ENCODE results near the gene SAMD15.
A peak's percentile ranks its signal among the peaks of the same experiment; 100 is the strongest.
"Not testable (repeated sequence)": the region's sequence is repeated elsewhere in the genome, so short reads cannot be mapped to it uniquely, and the experiment has no call there.

SAMD15 gene

DNA sequence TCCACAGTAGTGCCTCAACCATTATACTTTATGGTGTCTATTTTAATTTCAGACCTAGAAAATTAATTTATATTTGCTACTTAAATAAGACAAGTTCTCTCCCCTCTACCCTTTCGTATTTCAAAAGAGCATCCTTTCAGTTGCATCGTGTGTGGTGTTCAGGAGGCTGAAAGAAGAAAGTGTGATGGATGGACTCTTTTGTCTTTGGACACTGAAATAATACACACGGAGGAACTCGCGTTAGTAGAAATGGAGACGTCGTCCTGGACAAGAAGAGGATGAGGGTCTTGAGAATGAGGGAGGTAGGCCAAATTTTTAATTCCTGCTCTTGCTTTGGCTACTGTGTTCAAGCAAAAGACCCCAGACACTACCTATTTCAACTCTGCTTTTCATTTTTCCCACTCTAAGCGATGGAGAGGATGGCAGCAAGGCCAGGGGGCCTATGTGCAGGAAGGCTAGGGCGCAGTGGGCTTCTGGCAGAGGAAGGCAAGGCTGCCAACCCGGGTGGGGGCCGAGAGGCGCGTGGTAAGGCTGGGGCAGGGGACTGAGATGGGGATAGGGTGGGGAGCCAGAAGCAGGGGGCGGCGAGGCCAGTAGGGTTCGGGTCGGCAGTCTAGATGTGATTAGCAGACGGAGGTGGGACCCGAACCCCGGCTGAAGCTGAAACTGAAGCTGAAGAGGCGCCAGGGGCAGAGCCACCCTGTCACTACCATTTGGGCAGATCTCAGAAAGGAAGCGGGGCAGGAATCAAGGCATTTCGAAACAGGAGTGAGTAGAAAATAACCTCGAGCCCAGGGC is 1.0 kb upstream of the SAMD15 start:
- peak; percentile 65 for DNase-seq (ENCODE audit: low spot score)

DNA sequence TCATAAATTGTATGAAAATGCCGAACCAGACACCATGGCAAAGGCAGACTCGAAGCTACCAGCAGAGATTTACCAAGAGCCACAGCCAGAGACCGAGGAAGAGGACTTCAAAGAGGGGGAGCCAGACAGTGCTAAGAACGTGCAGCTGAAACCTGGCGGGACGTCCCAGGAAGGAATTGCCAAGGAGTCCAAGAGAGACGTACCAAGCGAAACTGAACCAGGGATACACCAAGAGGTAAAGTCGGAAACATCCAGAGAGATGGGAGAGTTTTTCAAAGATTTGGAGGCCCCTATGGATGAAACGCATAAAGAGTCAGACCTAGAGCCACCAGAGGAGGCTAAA is 294 bp downstream of the SAMD15 start:
- no peak for DNase-seq (ENCODE audit: low spot score)

- DNase-seq (ENCODE audit: low spot score): no peak
These were observed 1.5 kb downstream of the SAMD15 start for GRCh38 chr14:77378701-77379100.

GRCh38 chr14:77390188-77390587 is 13.0 kb downstream of the SAMD15 start:
- no peak for DNase-seq (ENCODE audit: low spot score)

- no peak for DNase-seq (ENCODE audit: low spot score)
These were observed 23.0 kb downstream of the SAMD15 start for GRCh38 chr14:77400216-77400615.

- no peak for DNase-seq (ENCODE audit: low spot score)
These were observed 26.6 kb downstream of the SAMD15 start for GRCh38 chr14:77403768-77404167.

DNA sequence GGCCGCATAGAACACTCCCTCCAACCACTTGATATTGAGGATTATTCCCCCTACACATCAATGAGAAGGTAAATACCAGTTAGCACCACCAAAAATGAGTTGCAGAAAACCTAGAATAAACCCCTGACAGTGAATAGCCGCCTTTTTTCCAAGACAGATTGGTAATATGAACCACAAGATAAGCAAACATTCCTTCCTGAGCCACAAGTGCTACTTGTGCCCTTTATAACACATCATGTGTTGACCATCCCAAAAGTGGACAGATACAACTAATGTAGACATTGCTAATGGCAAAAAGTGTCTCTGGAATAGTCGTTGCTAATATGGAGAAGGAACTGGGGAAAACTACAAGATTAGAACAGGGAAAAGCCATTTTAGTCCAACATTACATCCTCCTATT is 28.9 kb downstream of the SAMD15 start:
- DNase-seq (ENCODE audit: low spot score): no peak

GRCh38 chr14:77406718-77407117 is 29.5 kb downstream of the SAMD15 start:
- DNase-seq (ENCODE audit: low spot score): no peak

DNA sequence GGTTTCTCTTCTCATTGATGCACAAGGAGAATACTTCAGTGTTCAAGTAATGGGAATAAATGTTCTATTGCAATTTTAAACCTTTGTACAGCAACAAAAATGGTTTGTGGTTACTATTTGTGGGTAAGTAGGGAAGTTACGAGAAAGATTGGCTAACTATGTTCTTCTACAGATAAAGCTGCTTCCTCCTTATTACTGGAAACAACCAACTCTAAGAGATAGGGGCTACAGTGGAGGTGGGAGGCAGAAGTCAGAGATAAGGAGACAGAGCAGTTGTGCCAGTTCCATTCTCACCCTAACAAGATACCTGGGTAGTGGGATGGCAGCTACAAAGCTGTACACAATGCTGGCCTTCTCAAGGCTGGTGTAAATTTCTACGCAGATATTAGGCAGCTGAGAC is 30.0 kb downstream of the SAMD15 start:
- DNase-seq (ENCODE audit: low spot score): no peak

GRCh38 chr14:77409131-77409533 is 32.0 kb downstream of the SAMD15 start:
- no peak for DNase-seq (ENCODE audit: low spot score)

DNA sequence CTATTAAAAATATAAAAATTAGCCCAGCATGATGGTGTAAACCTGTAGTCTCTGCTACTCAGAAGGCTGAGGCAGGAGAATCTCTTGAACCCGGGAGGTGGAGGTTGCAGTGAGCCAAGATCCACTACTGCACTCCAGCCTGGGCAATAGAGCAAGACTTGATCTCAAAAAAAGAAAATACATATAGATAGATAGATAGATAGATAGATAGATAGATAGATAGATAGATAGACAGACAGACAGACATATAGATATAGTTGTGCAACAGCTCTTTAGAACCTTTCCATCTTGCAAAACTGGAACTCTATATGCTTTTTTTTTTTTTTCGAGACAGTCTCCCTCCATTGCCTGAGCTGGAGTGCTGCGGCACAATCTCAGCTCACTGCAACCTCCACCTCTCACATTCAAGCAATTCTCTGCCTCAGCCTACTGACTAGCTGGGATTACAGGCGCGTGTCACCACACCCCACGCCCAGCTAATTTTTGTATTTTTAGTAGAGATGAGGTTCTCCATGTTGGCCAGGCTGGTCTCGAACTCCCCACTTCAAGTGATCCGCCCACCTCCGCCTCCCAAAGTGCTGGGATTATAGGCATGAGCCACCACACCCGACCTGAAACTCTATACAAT is 38.3 kb downstream of the SAMD15 start:
- not testable (repeated sequence) for DNase-seq (ENCODE audit: low spot score)

DNA sequence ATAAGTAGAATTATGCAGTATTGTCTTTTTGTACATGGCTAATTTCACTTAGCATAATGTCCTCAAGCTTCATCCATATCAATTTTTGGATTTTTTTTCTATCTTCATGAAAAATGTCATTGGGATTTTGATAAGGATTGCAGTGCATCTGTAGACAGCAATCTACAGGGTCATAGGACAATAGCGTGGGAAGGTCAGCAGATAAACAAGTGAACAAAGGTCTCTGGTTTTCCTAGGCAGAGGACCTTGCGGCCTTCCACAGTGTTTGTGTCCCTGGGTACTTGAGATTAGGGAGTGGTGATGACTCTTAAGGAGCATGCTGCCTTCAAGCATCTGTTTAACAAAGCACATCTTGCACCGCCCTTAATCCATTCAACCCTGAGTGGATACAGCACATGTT is 38.9 kb downstream of the SAMD15 start:
- DNase-seq (ENCODE audit: low spot score): not testable (repeated sequence)

DNA sequence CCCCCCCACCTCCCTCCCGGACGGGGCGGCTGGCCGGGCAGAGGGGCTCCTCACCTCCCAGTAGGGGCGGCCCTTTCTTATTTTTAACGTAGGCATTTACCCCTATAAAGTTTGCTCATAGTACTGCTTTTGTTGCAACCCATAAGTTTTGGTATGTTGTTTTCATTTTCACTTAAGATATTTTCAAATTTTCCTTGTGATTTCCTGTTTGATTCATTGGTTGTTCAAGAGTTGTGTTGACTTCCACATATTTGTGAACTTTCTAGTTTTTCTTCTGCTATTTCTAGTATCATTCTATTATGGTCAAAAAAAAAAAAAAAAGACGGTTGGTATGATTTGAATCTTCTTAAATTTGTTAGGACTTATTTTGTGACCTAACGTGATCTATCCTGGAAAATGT is 39.7 kb downstream of the SAMD15 start:
- DNase-seq (ENCODE audit: low spot score): no peak

GRCh38 chr14:77421201-77421600 is 44.0 kb downstream of the SAMD15 start:
- DNase-seq (ENCODE audit: low spot score): no peak

DNA sequence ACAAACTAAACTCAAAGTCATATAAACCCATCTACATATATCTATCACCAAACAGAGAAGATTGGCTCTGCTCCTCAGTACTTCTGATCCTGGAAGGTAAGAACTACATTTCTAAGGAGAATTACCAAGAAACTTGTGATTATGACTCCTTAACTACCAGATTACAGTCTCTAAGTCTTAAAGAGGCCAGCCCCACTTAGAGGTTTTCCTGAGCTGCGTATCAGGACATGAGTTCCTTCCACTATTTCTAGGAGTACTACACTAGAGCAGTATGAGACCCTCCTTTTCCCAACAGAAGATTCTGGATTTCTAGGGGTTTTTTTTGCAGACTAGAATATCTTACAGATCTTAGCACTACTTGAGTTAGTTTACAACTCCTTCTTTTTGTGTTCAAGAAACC is 46.2 kb downstream of the SAMD15 start, which contains the start of gene NOXRED1:
TSS of gene NOXRED1 (minus strand) at position 101 of the 400 bp plus-strand sequence. CDS start 634 bp downstream, outside the sequence.
- no peak for DNase-seq (ENCODE audit: low spot score)

GRCh38 chr14:77424862-77425261 is 47.7 kb downstream of the SAMD15 start:
- no peak for DNase-seq (ENCODE audit: low spot score)

DNA sequence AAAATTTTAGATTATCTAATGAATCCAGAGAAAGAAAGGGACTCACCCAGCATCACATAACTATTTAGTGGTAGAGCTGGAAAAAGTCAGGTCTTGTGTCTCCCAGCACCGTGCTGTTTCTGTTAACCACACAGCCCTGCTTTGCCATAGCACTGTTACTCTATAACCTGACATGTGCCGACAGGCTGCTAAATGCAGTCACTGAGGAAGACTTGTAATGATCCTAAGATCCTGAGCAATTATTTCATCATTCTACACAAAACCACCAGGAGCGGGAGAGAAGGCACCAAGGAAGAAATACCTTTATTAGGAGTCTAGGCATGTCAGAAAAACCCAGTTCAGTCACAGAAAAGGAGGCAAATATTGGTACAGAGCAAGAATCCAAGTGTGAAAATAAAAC is 49.2 kb downstream of the SAMD15 start:
- no peak for DNase-seq (ENCODE audit: low spot score)

DNA sequence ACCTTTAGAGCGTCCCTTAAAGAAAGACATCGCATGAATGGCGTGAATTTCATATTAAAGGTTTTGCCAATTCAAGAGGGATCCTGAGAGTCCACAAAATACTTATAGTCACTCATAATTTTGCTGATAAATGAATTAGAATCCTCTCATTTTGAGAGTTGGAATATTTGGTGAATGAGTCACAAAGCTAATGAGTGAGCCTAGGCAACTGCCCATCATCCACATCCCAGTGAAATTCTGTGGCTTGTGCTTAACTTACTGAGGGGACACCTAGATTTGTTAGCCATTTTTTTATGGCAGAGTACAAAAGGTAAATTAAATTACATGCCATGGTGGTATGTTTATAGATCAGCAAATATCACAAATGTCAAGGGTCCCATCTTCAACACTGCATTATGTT is 58.9 kb downstream of the SAMD15 start:
- DNase-seq (ENCODE audit: low spot score): no peak

DNA sequence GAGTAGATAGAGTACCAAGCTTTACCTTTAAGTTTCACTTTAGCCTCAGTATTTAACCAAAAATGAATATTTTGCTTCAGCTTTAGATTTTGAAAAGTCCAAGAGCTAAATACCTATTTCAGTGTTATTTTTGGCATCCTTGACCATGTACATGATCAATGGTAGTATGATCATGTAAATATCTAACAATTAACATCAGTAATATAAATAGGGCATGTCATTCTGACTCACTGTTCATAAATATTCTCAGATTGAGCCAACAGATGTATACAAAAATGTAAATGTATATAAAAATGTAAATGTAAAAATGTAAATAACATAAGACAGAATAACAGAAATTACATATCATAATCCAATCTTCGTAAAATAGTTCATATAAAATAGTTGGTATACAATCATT is 61.4 kb downstream of the SAMD15 start:
- no peak for DNase-seq (ENCODE audit: low spot score)

DNA sequence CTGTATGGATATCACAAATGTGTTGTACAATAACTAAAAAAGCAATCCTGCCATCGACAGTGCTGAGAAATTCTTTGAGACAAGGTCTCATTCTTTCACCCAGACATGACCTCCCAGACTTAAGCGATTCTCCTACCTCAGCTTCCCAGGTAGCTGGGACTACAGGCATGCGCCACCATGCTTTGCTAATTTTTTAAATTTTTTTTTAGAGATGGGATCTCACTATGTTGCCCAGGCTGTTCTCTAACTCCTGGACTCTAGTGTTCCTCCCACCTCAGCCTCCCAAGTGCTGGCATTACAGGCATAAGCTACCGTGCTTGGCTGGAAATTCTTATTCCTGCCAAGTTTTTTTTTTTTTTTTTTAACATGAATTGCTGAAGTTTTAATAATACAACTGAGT is 62.7 kb downstream of the SAMD15 start:
- no peak for DNase-seq (ENCODE audit: low spot score)
